NCI-H446 treated with DMSO at 0.1 percent for 48 hours (cell line): ENCODE data around the gene LCN12.
"Not testable (repeated sequence)": the region's sequence is repeated elsewhere in the genome, so short reads cannot be mapped to it uniquely, and the experiment has no call there.

Source experiments
- DNase-seq: peaks from one replicate; lab custom pipeline; 2025; lab: John Stamatoyannopoulos, UW

The LCN12 gene

GRCh38 chr9:136991993-136992818 is 40.1 kb downstream of the LCN12 start, which contains the start of gene PAXX:
TSS of gene PAXX (plus strand) at chr9:136992422. CDS start at chr9:136992444, 22 bp downstream.
- DNase-seq = peak; percentile 38

- DNase-seq = no peak
These were observed 40.8 kb downstream of the LCN12 start for GRCh38 chr9:136992819-136993369.

- DNase-seq = no peak
These were observed 42.3 kb downstream of the LCN12 start for GRCh38 chr9:136994180-136994887.

- no peak for DNase-seq
These were observed 42.8 kb downstream of the LCN12 start for GRCh38 chr9:136994888-136995230.

GRCh38 chr9:136995362-136995761 is 43.3 kb downstream of the LCN12 start:
- DNase-seq = no peak

GRCh38 chr9:136995772-136996311 is 43.8 kb downstream of the LCN12 start:
- DNase-seq = no peak

GRCh38 chr9:136996361-136997292 is 44.6 kb downstream of the LCN12 start, which contains the start of gene CLIC3:
TSS of gene CLIC3 (minus strand) at chr9:136996568. CDS start at chr9:136996543, 25 bp downstream.
- DNase-seq = no peak

- DNase-seq = no peak
These were observed 45.3 kb downstream of the LCN12 start for GRCh38 chr9:136997371-136997770.

GRCh38 chr9:136997830-136998234 is 45.8 kb downstream of the LCN12 start:
- no peak for DNase-seq

- DNase-seq = no peak
These were observed 48.3 kb downstream of the LCN12 start for GRCh38 chr9:137000177-137000930.

- no peak for DNase-seq
These were observed 50.0 kb downstream of the LCN12 start for GRCh38 chr9:137001857-137002645.

- DNase-seq = no peak
These were observed 50.6 kb downstream of the LCN12 start for GRCh38 chr9:137002646-137003041.

GRCh38 chr9:137004285-137004684 is 52.2 kb downstream of the LCN12 start:
- not testable (repeated sequence) for DNase-seq
